ENCODE measurements around the gene ZNF451. TPM values are rescaled to one million over a fixed set of nuclear protein-coding genes. Genes with fewer than 3 reads are reported as not detected.

ZNF451 gene
- total RNA-seq, 4 donors from 2014 or later: 40.2 to 126 (median 75.0) TPM

DNA sequence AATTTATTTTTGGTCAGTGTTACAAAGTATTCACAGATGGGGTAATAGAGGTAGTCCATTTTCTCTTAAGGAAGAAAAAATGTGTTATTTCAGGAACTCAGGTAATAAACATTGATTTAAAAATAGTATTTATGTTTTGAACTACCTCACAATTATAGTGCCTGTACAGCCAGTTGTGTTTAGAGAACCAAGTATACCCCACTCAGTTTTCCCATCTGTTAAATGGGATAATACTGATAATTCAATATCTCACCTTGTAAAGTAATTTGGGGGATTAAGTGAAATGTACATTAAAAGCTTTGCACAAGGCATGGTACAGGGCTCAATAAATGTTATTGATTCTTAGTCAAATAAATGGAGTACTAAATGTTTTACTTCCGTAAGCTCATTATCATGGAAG is 4.7 kb downstream of the ZNF451 start:
- H3K9me3 ChIP-seq: no peaks in the 10 kb centered on the region
- H3K36me3 ChIP-seq: no peaks in the 10 kb centered on the region
- no peak overlapping the region for H3K27ac ChIP-seq
- no peak for TF ChIP-seq POLR2A (IDR thresholded peaks at IDR 0.05)
- TF ChIP-seq, protein P1, sequence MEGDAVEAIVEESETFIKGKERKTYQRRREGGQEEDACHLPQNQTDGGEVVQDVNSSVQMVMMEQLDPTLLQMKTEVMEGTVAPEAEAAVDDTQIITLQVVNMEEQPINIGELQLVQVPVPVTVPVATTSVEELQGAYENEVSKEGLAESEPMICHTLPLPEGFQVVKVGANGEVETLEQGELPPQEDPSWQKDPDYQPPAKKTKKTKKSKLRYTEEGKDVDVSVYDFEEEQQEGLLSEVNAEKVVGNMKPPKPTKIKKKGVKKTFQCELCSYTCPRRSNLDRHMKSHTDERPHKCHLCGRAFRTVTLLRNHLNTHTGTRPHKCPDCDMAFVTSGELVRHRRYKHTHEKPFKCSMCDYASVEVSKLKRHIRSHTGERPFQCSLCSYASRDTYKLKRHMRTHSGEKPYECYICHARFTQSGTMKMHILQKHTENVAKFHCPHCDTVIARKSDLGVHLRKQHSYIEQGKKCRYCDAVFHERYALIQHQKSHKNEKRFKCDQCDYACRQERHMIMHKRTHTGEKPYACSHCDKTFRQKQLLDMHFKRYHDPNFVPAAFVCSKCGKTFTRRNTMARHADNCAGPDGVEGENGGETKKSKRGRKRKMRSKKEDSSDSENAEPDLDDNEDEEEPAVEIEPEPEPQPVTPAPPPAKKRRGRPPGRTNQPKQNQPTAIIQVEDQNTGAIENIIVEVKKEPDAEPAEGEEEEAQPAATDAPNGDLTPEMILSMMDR (IDR thresholded peaks at IDR 0.05): no peak
- H3K4me3 ChIP-seq: no peak overlapping the region
- peaks cover 7 to 15% of the 10 kb centered on the region in 2 donors for H3K4me1 ChIP-seq
- intact Hi-C loops (cut with DNase I; ENCODE audit: low total_unique reads): no loop called here
- no peak for DNase-seq
- H3K27me3 ChIP-seq: no peaks in the 10 kb centered on the region

DNA sequence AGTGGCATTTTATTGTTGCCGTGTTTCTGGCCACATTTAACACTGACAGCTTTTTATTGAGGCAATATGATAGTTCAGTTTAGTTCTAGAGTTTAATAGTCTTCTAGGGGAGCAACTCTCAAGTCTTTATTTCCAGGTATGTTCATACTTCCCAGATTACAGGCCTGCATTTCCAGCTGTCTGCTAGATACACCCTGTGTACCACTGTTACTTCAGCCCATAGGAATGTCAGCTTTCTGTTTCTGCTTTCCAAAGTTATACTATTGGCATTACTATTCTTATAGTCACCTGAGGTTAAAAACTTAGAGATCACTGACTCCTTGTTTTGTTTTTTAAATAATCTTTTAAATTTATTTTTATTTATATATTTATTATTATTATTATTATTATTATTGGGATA is 7.6 kb downstream of the ZNF451 start:
- TF ChIP-seq POLR2A (IDR thresholded peaks at IDR 0.05): no peak
- TF ChIP-seq, protein P1 (IDR thresholded peaks at IDR 0.05): no peak
- H3K27me3 ChIP-seq: no peaks in the 10 kb centered on the region
- no peak for DNase-seq
- intact Hi-C loops (cut with DNase I; ENCODE audit: low total_unique reads): no loop called here
- H3K4me1 ChIP-seq: peaks cover 0 to 3% of the 10 kb centered on the region in 2 donors
- H3K27ac ChIP-seq: no peak overlapping the region
- no peaks in the 10 kb centered on the region for H3K36me3 ChIP-seq
- no peak overlapping the region for H3K4me3 ChIP-seq
- H3K9me3 ChIP-seq: no peaks in the 10 kb centered on the region

DNA sequence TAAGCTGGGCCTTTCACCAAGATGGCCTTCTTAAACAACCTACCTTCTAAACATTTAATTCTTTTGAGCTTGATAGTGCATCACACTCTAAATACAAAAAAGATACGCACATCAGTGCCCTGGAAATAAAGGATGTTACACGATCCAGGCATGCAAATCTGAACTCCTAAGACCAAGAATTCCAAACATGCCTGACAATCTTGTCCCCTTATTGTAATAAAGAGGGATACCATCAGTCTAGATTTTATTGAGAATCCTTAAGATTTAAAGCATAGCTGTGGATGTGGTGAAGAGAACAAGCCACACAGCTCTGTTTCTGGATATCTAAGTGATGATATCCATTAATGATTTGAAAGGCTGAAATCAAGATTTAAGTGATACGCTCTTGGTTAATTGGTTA is 13.0 kb downstream of the ZNF451 start:
- TF ChIP-seq, protein P1 (IDR thresholded peaks at IDR 0.05): no peak
- TF ChIP-seq POLR2A (IDR thresholded peaks at IDR 0.05): no peak
- H3K27ac ChIP-seq: no peak overlapping the region
- H3K27me3 ChIP-seq: no peaks in the 10 kb centered on the region
- intact Hi-C loops (cut with DNase I; ENCODE audit: low total_unique reads): no loop called here
- H3K4me1 ChIP-seq: no peaks in the 10 kb centered on the region
- no peaks in the 10 kb centered on the region for H3K36me3 ChIP-seq
- H3K4me3 ChIP-seq: no peak overlapping the region
- no peak for DNase-seq
- no peaks in the 10 kb centered on the region for H3K9me3 ChIP-seq

GRCh38 chr6:57104336-57104735 is 14.3 kb downstream of the ZNF451 start:
- Histone ChIP-seq H3K4me1 (no peaks in the 10 kb centered on the region), H3K36me3 (no peaks in the 10 kb centered on the region), H3K27ac (no peak overlapping the region), H3K9me3 (no peaks in the 10 kb centered on the region), H3K27me3 (no peaks in the 10 kb centered on the region), H3K4me3 (no peak overlapping the region)
- no peak for DNase-seq
- intact Hi-C loops (cut with DNase I; ENCODE audit: low total_unique reads): no loop called here
- TF ChIP-seq, protein P1 (IDR thresholded peaks at IDR 0.05): no peak
- no peak for TF ChIP-seq POLR2A (IDR thresholded peaks at IDR 0.05)

GRCh38 chr6:57106990-57107389 is 17.0 kb downstream of the ZNF451 start:
- H3K4me3 ChIP-seq: no peak overlapping the region
- no peaks in the 10 kb centered on the region for H3K4me1 ChIP-seq
- H3K27me3 ChIP-seq: no peaks in the 10 kb centered on the region
- no peak for TF ChIP-seq POLR2A (IDR thresholded peaks at IDR 0.05)
- TF ChIP-seq, protein P1 (IDR thresholded peaks at IDR 0.05): no peak
- H3K9me3 ChIP-seq: no peaks in the 10 kb centered on the region
- no peak overlapping the region for H3K27ac ChIP-seq
- H3K36me3 ChIP-seq: no peaks in the 10 kb centered on the region
- intact Hi-C loops (cut with DNase I; ENCODE audit: low total_unique reads): no loop called here
- no peak for DNase-seq

All from uterus (tissue), 4 donors.